ENCODE data around the gene MSLN.
"Not testable (repeated sequence)": the region's sequence is repeated elsewhere in the genome, so short reads cannot be mapped to it uniquely, and the experiment has no call there.

MSLN gene

DNA sequence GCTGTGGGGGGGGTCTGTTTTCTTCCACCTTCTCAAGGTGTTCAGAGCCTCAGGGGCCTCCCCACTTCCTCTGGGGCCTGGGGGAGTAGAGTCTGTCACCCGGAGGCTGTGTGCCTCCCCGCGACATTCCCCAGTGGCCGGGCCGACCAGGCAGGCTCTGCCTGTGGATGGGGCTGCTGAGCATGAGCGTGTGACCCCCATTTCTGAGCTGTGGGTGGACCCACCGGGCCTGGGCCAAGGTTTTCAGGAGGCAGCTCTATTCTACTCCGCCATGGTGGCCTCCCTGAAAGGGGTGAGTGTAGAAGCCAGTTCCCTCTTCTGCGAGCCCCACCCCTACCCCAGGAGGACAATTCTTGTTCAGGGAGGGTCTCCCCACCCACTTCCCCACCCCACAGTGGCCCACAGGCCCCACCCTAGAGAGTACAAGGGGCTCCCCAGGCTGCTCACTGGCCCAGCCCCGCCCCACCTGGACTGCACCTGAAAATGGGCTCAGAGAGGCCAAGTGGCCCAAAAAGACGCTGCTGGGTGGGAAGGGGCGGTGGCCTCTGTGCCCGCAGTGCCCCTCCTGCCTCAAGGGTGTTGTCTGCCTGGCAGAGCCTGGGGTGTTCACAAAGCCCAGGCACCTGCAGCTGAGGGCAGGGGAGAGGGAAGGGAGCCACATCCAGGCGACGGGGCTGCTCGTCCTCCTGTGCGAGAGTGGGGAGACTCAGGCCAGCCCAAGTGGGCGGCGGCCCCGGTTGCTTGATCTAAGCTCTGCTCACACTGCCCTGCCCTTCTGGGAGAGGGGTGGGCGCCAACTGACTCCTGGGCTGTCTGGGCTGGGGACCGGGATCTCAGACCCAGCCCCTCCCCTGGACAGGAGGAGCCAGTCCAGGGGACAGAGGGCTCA lies 1.3 kb downstream of the MSLN start:
- DNase-seq: no peak

DNA sequence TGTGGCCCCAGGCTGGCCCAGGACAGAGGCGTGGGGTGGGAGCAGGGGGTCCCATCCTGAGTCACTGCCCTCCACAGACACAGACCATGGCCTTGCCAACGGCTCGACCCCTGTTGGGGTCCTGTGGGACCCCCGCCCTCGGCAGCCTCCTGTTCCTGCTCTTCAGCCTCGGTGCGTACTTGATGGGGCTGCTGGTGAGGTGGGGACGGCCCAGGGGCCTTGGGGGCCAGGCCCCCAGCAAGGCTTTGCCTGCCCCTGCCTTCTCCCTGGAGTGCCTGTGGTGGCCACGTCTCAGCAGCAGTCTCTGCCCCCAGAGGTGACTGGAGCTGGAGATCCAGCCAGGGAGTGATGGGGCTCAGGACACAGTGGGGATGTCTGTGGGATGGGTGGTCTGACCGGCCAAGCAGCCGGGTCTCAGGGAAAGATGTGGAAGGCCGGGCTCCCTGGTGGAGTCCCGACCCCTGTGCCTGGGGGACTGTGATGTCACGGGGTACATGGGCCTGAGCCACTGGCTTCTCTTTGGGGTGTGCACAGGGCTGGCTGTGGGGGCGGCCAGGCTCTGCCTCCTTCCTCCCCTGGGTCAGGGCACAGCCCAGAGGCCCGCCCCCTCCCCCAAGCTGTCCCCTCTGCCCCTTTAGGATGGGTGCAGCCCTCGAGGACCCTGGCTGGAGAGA lies 2.2 kb downstream of the MSLN start:
- no peak for DNase-seq

DNA sequence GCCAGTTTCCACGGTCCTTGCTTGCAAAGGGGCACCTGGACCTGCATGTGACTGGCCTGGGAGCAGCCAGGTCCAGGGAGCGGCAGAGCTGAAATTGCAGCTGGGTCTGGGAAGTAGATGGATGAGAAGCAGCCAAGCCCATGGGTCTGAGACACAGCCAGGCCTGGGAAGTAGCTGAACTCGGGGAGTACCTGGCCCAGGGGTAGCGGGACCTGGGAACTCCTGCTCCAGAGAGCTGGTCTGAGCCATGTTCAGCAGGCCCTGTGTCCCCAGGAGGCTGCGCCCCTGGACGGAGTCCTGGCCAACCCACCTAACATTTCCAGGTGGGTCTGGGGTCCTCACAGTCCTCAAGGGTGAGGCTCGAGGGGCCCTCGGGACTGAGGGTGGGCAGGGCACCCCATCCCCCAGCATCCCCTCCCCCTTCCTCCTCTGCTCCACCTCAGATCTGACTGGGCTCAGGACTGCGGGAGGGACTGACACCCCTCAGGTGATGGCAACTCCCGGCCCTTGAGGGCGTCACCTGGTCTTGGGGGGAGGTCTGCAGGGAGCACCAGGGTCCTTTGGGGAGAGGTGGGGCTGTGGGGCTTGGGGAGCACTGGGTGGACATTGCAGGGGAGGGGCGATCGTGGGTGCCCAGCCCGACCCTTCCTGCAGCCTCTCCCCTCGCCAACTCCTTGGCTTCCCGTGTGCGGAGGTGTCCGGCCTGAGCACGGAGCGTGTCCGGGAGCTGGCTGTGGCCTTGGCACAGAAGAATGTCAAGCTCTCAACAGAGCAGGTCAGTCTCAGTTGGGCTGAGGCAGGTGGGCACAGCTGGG lies 3.0 kb downstream of the MSLN start:
- no peak for DNase-seq

DNA sequence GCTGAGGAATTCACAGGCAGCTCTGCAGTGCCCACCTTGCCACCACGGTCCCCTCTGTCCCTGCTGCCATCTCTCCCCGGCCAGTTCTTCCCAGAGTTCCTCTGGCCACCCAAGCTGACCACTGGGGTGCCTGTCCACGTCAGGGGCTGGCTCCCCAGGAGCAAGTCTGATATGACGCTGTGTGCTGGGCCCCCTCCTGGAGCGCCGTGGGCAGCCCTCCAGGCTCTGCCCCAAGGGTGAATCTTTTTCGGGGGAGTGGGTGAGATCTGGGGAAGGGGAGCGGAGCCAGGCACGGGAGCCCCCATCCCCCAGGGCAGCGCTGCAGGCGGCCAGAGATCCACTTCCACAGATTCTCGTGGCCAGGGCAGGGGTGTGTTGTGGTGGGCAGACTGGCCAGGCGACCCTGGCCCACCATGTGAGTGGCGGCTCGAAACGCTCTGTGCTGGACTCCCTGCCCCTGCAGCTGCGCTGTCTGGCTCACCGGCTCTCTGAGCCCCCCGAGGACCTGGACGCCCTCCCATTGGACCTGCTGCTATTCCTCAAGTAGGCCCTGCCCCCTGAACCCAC lies 3.7 kb downstream of the MSLN start:
- no peak for DNase-seq

DNA sequence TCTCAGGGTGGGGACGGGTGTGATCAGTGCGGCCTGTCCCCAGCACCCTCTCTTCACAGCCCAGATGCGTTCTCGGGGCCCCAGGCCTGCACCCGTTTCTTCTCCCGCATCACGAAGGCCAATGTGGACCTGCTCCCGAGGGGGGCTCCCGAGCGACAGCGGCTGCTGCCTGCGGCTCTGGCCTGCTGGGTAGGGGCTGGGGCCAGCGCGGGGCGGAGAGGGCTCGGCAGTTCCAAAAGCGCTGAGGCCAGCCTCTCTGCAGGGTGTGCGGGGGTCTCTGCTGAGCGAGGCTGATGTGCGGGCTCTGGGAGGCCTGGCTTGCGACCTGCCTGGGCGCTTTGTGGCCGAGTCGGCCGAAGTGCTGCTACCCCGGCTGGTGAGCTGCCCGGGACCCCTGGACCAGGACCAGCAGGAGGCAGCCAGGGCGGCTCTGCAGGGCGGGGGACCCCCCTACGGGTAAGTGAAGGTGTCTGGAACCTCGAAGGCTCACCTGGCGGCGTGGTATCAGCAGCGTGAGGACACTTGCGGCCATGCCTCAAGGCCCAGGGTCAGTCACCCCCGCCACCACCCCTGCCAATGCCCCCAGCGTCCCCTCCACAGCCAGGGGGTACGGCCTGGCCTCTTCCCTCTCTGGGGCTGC lies 4.4 kb downstream of the MSLN start:
- no peak for DNase-seq

DNA sequence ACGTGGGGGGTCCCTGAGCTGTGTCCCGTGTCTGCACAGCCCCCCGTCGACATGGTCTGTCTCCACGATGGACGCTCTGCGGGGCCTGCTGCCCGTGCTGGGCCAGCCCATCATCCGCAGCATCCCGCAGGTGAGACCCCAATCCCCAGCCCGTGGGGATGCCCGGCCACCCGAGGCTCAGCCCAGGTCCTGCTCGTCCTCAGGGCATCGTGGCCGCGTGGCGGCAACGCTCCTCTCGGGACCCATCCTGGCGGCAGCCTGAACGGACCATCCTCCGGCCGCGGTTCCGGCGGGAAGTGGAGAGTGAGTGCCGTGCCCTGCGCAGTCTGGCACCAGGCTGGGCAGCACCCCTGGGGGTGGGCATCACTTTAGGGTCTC lies 4.9 kb downstream of the MSLN start:
- DNase-seq: no peak

DNA sequence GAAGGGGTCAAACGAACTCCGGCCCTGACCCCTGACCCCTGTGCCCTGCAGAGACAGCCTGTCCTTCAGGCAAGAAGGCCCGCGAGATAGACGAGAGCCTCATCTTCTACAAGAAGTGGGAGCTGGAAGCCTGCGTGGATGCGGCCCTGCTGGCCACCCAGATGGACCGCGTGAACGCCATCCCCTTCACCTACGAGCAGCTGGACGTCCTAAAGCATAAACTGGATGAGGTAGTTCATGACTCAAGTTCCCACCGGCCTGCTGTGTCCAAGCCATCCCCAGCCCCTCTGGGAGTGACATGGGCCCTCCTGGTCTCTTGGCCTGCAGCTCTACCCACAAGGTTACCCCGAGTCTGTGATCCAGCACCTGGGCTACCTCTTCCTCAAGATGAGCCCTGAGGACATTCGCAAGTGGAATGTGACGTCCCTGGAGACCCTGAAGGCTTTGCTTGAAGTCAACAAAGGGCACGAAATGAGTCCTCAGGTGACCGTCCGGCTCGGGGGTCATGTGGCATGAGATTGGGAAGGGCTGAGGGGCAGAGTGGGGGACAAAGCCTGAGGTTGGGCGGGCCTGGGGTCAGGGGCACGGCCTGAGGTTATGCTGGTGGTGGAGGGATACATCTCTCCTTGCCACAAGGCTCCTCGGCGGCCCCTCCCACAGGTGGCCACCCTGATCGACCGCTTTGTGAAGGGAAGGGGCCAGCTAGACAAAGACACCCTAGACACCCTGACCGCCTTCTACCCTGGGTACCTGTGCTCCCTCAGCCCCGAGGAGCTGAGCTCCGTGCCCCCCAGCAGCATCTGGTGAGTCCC lies 5.7 kb downstream of the MSLN start:
- DNase-seq: no peak

DNA sequence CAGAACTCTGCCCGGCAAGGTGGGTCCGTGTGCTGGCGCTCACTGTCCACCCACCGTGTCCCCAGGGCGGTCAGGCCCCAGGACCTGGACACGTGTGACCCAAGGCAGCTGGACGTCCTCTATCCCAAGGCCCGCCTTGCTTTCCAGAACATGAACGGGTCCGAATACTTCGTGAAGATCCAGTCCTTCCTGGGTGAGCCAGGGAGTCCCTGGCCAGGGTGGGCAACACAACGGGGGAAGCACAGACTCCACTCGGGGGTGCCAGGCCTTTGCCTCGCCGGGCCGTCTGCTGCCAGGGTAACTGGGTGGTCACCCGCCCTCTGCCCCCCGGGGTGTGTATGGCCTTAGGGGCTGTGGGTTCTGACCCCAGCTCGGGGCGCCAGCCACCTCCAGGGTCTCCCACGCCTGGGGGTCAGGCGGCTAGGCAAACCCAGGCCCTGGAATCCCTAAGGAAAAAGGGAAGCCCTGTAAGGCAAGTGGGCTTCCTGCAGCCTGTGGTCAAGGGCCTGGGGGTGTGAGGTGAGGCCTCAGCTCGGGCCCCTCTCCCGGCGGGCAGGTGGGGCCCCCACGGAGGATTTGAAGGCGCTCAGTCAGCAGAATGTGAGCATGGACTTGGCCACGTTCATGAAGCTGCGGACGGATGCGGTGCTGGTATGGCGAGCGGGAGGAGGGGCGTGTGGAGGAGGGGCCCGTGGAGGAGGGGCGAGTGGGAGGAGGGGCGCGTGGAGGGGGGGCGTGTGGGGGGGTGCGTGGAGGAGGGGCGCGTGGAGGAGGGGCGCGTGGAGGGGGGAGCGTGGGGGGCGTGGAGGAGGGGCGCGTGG lies 6.5 kb downstream of the MSLN start:
- no peak for DNase-seq

DNA sequence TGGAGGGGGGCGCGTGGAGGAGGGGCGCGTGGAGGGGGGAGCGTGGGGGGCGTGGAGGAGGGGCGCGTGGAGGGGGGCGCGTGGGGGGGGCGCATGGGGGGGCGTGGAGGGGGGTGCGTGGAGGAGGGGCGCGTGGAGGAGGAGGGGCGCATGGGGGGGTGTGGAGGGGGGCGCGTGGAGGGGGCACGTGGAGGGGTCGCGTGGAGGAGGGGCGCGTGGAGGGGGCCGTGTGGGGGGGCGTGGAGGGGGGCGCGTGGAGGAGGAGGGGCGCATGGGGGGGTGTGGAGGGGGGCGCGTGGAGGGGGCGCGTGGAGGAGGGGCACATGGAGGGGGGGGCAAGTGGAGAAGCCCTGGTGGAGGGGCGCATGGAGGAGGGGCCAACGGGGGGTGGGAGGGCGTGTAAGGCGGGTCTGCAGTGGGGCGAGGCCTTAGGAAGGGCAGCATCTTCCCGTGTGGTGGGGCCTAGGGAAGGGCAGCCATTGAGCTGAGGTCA lies 7.3 kb downstream of the MSLN start:
- no peak for DNase-seq

DNA sequence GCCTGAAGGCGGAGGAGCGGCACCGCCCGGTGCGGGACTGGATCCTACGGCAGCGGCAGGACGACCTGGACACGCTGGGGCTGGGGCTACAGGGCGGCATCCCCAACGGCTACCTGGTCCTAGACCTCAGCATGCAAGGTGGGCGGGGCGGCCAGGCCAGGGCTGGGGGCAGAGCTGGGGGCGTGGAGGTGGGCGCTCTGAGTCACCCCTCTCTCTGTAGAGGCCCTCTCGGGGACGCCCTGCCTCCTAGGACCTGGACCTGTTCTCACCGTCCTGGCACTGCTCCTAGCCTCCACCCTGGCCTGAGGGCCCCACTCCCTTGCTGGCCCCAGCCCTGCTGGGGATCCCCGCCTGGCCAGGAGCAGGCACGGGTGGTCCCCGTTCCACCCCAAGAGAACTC lies 7.9 kb downstream of the MSLN start:
- DNase-seq: no peak

DNA sequence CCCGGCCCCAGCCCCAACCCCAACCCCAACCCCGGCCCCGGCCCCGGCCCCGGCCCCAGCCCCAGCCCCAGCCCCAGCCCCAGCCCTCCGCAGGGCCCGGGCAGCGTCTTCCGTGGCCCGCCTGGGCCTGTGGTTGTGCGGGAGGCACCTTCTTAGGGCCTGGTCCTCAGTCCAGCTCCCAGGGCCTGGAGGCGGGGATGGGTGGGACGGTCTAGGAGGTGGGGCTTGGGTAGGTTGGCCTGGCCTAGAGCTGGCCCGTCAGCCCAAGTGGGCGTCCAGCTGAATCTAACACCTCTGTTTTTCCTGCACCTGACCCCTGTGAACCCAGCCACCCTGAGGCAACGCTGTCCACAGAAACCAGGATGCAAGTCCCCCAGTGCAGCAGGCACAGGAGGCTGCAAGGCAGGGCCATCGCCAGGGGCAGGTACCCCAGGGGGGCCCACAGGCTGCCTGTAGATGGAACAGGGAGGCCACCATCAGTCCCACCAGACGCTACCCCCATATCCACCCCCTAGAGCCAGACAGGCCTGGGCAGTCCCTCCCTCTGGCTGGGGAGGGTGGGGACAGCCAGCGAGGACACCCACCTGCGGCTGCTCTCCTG lies 8.8 kb downstream of the MSLN start:
- no peak for DNase-seq

DNA sequence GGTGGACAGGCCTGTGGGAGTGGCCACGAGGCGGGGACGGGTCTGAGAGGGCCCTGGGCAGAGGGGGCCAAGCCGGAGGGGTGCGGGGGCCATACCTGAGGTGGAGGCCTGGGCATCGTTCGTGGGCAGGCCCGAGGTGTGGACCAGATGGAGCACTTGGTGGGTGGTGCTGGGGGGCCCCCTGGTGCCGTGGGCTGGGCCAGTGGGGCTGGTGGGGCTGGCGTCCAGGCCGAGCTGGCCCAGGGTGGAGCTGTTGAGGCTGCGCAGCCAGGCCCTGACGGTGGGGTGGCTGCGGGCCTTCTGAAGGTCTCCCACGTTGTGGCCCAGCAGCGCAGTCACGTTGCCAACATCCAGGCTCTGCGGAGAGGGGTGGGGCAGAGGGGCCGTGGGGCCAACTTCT lies 9.4 kb downstream of the MSLN start:
- no peak for DNase-seq

DNA sequence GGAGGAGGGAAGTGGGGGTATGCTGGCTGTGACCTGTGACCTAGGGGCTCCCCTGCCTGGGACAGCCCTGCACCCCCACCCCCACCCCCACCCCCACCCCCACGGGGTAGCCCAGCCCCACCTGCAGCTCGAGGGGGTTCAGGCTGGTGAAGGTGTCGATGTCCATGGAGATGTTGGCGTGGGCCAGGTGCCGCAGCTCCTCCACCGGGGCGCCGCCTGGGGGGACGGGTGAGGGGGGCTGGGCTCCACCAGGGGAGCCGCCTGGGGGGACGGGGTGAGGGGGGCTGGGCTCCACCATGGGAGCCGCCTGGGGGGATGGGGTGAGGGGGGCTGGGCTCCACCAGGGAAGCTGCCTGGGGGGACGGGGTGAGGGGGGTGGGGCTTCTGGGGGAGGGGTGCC lies 9.9 kb downstream of the MSLN start:
- no peak for DNase-seq

DNA sequence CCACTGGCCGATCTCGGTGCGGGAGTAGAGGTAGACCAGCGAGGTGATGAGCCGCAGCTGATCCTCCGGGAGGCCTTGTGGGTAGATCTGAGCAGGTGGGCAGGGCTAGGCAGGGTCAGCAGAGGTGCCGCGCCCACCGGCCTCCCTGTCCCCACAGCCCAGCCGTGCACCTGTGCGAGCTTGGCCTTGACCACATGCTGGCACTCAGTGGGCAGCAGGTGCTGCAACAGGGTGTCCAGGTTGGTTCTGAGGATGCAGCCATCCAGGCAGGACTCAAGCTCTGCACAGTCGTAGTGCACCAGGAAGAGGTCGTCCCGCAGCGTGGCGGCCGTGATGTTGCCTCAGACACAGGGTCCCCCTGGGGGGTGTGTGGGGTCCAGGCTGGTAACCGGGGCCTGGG lies 12.4 kb downstream of the MSLN start:
- DNase-seq: no peak

DNA sequence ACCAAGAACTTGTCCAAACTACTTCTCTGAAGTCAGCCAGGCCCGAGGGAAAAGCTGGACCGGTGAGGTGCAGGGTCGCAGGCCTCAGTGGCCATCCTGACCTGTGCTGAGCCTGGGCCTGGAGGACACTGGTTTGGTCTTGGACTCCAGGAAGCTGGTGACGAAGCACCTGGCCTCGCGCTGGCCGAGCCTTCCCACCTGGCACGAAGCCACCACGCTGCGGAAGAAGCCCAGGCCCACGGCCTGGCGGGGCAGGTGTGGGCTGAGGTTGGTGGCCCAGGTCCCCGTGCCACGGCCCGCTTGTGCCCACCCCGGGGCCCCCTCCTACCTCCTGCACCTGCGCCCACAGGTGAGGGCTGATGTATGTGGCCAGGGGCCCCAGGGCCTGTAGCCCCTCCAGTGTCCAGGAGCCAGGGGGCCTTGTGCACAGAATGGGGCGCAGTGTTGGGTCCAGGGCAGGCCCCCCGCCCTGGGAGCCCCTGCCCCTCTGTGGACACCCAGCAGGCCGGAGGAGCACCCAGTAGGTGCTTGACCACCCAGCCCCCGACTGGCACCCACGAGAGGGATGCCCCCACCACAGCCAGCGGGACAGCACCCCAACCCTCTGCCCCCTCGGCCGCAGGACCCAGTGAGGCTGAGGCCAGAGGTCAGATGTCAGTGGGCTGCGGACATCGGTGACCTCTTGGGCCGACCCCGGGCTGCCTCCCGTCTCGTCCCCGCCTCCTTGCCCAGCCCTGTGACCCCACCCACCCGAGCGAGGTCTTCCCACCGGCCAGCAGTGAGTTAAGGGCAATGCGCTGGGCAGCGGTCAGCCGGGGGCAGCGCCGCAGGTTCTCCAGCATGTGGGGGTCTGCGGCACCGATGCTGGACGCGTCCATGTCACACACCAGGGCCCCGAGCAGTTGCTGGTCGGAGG lies 13.8 kb downstream of the MSLN start:
- DNase-seq: no peak

DNA sequence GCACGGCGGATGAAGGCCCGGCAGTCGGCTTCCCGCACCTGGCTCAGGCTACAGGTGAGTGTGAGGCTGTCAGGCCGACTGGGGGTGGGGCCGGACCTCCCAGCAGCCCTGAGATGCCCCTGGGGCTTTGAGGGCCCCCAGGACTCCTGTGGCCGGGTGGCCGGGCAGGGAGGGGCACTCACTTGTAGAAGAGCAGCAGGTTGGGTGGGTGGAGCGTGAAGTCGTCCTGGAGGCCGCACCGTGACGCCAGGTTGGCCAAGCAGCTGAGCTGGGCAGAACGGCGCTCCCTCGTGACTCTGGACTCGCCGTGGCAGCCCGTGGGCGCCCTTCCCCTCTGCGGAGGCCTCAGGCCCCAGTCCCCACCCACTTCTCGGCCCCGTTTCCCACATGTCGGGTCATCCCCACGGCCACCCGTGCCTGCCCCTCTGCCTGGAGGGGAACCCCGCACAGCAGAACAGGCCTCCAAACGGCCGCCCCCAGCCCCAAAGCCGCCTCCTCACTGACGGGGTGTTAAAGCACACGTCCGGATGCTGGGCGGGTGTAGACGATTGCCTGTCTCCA lies 14.8 kb downstream of the MSLN start:
- no peak for DNase-seq

DNA sequence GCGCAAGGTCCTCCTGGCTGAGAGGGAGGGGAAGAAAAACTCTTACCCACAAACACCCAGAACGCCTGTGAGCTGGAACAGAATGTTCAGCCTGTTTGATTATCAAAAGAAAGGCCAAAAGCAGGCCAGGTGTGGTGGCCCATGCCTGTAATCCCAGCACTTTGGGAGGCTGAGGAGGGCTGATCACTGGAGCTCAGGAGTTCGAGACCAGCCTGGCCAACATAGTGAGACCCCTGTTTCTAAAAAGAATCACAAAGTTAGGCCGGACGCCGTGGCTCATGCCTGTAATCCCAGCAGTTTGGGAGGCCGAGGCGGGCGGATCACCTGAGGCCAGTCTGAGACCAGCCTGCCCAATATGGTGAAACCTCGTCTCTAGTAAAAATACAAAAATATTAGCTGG lies 15.8 kb downstream of the MSLN start:
- not testable (repeated sequence) for DNase-seq

DNA sequence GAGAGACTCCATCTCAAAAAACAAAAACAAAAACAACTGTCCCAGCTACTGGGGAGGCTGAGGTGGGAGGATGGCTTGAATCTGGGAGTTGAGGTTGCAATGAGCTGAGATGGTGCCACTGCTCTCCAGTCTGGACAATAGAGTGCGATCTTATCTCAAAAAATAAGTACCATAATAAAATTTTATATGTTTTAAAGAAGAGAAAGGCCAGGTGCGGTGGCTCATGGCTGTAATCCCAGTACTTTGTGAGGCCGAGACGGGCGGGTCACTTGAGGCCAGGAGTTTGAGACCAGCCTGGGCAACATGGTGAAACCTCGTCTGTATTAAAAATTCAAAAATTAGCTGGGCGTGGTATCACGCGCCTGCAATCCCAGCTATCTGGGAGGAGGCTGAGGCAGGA lies 16.3 kb downstream of the MSLN start:
- DNase-seq: no peak

DNA sequence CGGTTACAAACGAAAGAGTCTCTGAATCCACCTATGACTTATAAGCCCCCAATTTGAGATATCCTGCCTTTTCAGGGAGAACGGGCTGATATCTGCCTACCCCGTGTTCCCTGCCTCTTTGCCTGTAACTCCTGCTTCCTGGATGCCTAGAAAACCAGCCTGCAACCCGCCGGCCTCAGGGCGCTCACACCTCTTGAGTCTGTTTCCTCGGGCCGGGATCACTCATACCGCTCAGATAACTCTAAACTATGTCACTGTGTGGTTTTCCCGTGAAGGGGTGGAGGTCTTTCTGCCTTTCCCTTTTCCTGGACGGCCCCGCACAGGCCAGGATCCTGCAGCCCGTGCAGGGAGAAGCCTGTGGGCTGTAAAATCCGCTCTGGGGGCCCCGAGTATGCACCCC lies 17.3 kb downstream of the MSLN start:
- no peak for DNase-seq
